HG02981 (cell line): ENCODE measurements around the gene TOMM70.
"Not testable (repeated sequence)": the region's sequence is repeated elsewhere in the genome, so short reads cannot be mapped to it uniquely, and the experiment has no call there.

Experiments
- ATAC-seq: cut with Tn5 transposase; IDR thresholded peaks from one replicate; pipeline ENCODE4 v1.9.1; 2021; ENCODE audit warnings: mild to moderate bottlenecking, moderate library complexity; ENCODE audit not compliant: unreplicated experiment

The TOMM70 gene

DNA sequence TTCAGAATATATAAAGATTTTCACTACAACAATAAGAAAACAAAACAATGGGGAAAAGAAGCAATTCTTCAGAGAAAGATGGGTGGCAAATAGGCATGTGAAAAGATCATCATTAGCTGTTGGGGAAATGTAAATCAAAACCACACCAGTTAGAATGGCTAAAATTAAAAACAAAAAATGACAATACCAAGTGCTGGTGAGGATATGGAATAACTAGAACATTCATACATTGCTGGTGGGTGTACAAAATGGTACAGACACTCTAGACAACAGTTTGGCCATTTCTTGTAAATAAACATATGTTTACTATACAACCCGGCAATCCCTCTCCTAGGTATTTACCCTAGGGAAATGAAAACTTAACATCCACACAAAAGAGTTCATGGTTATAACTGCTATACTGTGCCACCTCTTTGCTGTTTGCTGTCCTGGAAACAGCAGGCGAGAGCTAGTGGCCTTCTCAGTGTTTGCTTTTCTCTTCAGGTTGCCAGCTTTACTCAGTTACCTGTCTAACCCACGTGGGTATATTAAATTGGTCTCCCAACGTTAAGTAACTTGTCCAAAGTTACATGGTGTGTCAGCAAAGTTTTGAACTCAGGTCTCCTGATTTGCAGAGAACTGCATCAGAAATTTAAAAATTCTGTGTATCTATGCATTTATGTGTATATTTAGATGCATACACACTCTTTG lies 70.9 kb downstream of the TOMM70 start:
- no peak for ATAC-seq

DNA sequence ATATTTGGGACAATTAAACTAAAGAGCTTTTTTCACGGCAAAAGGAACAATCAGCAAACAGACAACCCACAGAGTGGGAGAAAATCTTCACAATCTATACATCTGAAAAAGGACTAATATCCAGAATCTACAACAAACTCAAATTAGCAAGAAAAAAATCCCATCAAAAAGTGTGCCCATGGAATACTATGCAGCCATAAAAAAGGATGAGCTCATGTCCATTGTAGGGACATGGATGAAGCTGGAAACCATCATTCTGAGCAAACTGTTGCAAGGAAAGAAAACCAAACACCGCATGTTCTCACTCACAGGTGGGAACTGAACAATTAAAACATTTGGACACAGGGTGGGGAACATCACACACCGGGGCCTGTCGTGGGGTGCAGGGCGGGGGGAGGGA lies 73.5 kb downstream of the TOMM70 start:
- ATAC-seq, result not testable (repeated sequence)

DNA sequence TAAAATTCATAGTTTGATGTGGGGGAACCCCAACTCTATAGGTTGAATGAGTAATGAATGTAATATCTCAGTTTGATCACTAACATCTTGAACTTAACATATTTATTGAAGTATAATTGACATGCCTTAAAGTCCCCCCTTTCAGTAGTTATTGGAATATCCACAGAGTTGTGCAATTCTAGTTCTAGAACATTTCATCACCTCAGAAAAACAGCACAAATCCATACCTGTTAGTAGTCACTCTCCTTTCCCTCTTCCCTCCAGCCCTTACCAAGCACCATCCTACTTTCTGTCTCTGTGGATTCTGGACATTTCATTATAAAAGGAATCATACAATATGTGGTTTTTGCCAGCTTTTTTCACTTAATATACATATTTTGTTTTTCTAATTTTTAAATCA lies 75.1 kb downstream of the TOMM70 start:
- no peak for ATAC-seq

DNA sequence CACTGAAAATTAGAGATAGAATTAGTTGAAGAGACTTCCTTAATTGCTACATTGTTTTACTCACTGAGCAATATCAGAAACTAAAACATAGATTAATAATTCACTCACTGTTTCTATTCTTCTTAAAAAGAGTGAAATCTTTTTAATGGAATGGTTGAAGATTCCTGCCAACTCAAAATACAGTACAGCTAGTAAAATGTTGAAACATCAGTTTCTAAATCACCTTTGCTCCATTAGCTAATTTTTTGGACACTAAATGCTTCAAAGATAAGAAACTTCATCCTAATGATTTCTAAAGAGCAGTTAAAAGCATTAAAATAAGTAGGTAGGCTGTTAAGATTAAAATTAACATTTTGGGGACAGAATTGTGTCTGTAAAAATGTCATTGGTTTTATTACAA lies 76.8 kb downstream of the TOMM70 start:
- ATAC-seq, result no peak

DNA sequence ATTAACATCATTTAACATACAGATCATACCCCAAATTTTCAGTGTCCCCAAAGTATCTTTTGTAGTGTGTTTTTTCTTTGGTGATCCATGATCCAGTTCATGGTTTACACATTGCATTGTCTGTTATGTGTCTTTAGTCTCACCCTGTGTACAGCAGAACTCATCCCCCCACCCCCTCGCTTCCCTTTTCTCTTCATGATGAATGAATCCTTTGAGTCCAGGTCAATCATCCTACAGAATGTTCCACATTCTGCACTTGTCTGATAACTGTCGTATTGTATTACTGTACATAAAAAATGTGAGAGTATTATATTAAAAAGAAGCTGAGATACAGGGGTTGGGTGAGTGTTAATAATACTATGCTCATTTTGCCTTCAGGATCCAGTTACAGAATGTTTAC lies 80.9 kb downstream of the TOMM70 start:
- no peak for ATAC-seq

DNA sequence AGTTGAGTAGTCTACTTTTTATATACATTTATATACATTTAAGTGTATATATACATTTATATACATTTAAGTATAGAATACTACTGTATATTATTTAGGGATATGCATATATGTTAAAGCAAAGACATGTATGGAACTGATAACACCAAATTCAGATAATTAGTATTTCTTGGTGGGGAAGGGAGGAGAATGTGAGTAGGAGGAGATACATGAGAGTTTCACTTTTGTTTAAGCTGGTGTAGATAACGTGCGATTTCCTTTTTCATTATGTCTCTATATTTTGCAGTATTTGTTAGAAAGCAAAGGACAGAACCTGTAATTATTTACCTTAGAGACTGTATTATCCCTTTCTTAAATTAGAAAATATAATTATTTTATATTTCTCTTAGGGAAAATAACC lies 83.0 kb downstream of the TOMM70 start:
- ATAC-seq, result peak; percentile 74

DNA sequence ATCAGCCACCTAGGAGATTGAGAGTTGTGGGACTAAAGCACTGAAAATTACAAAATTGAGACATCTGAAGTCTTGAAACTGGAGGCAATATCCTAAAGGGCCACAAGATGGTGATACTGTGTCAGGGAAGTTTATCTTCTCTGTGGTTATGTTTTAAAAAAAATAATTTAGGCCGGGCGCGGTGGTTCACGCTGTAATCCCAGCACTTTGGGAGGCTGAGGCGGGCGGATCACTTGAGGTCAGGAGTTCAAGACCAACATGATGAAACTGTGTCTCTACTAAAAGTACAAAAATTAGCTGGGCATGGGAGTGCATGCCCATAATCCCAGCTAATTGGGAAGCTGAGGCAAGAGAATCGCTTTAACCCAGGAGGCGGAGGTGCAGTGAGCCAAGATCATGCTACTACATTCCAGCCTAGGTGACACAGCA lies 84.2 kb downstream of the TOMM70 start:
- ATAC-seq, result peak; percentile 73
